VCaP (cell line): ENCODE results near the gene SYPL1.

Source experiments
- H3K27ac ChIP-seq: fragments of 450-650 bp; 2 replicates; pipeline ENCODE4 v1.5.1; 2017
- CTCF ChIP-seq: fragments of 450-650 bp; conservative IDR thresholded peaks from 2 replicates; pipeline ENCODE4 v1.5.1; 2017; ENCODE audit warnings: mild to moderate bottlenecking, moderate library complexity

SYPL1 gene

GRCh38 chr7:106048706-106049020 is 63.4 kb downstream of the SYPL1 start:
- no peak for TF ChIP-seq CTCF
- H3K27ac ChIP-seq: no peak overlapping the region

- no peak for TF ChIP-seq CTCF
- no peak overlapping the region for H3K27ac ChIP-seq
These were observed 64.0 kb downstream of the SYPL1 start for GRCh38 chr7:106047818-106048705.

- H3K27ac ChIP-seq: no peak overlapping the region
- no peak for TF ChIP-seq CTCF
These were observed 64.9 kb downstream of the SYPL1 start for GRCh38 chr7:106047184-106047583.

GRCh38 chr7:106045586-106045985 is 66.5 kb downstream of the SYPL1 start:
- H3K27ac ChIP-seq: no peak overlapping the region
- no peak for TF ChIP-seq CTCF

- H3K27ac ChIP-seq: no peak overlapping the region
These were observed 67.0 kb downstream of the SYPL1 start for GRCh38 chr7:106045139-106045538.

GRCh38 chr7:106042196-106042611 is 69.9 kb downstream of the SYPL1 start:
- H3K27ac ChIP-seq: no peak overlapping the region
- TF ChIP-seq CTCF: no peak

More at GRCh38 chr7:106045139-106045538, 67.0 kb downstream of the SYPL1 start:
- no peak for TF ChIP-seq CTCF

GRCh38 chr7:106041140-106041717 is 70.9 kb downstream of the SYPL1 start:
- peak; percentile 88 for TF ChIP-seq CTCF
- no peak overlapping the region for H3K27ac ChIP-seq
